SH-SY5Y (cell line): ENCODE measurements around the gene CCDC158.

Experiments used
- GATA2 ChIP-seq: IDR thresholded peaks from 2 replicates; pipeline ENCODE4 v1.6.1; 2011; ENCODE audit warnings: mild to moderate bottlenecking, low read depth, low read length
- GATA3 ChIP-seq: IDR thresholded peaks from 2 replicates; pipeline ENCODE4 v1.6.1; 2011; ENCODE audit warnings: low read depth, mild to moderate bottlenecking, low read length, moderate library complexity

The CCDC158 gene

DNA sequence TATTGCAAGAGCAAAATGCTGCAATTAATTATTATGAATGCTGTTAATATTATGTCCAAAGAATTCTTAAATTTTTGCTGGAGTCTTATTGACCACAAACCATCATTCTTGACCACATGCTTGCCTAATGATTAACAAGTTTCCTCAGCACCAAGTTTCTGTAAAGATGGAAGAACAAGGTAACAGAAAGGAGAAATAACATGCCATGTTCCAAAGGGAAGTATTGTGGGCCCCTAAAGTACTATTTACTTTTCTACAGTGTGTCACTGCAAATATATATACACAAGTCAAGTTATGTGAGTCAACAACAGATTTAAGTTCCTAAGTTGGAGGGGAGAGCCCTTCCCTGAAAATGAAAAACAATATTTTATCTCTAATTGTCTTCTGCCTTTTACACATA, 148.9 kb downstream of the CCDC158 start:
- no peak for TF ChIP-seq GATA3
- TF ChIP-seq GATA2, result no peak

GRCh38 chr4:76271248-76271647, 149.7 kb downstream of the CCDC158 start:
- no peak for TF ChIP-seq GATA2
- no peak for TF ChIP-seq GATA3

- TF ChIP-seq GATA2, result no peak
- TF ChIP-seq GATA3, result no peak
Measured at GRCh38 chr4:76270244-76271175, 150.4 kb downstream of the CCDC158 start.

DNA sequence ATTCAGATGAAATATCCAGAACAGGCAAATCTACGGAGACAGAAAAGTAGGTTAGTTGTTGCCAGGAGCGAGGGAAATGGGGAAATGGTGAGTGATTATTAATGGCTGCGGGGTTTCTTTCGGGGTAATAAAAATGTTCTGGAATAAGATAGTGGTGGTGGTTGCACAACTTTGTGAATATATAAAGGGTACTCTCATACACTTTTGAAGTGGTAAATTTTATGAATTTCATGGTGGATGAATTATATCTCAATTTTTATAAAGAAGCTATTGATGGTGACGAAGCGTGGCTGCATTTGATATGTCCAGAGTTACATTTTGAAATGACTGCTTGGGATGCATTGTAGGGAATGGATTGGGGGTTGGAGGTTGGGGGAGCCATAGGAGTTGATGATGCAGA, 153.1 kb downstream of the CCDC158 start:
- no peak for TF ChIP-seq GATA2
- TF ChIP-seq GATA3, result no peak

GRCh38 chr4:76266627-76267026, 154.3 kb downstream of the CCDC158 start:
- no peak for TF ChIP-seq GATA2

DNA sequence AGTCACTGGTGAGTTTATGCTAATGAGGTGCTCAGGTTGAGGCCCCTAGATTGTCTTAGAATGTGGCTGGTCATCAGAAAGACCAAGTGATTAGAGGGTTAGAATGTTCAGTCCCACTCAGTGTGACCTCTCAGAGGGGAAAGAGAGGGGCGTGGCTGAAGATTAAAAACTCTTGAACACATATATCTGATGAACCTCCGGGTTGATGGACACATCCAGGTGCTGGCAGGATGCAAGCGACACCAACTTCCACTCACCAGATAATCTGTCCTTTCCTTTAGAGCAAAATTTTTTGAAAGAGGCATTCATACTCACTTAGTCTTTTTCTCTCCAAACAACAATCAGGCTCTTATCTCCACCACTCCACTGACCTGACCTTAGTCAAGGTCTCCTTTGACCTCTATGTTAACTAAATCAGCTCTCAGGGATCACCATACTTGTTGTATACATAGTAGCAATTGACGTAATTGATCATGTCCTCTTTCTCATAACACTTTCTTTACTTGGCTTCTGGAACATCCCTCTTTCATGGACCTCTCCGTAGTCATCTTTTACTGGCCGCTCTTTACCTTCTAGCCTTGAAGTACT, 155.2 kb downstream of the CCDC158 start:
- TF ChIP-seq GATA3, result no peak
- no peak for TF ChIP-seq GATA2
